Dermis microvascular lymphatic vessel endothelial cell (primary cell): Measurements from ENCODE around the gene ITFG1. TPM values are rescaled to one million over a fixed set of nuclear protein-coding genes. Genes with fewer than 3 reads are reported as not detected.
"Not testable (repeated sequence)": the region's sequence is repeated elsewhere in the genome, so short reads cannot be mapped to it uniquely, and the experiment has no call there.

Experiments used
- DNase-seq, 2 donors: peaks; one replicate each; pipeline versions ENCODE4 v3.0.0 to v3.0.0-alpha.2; 2010; ENCODE audit warnings: low read depth in 2 of 2
- total RNA-seq: library from RNA; depleted of rRNA; stranded (reverse); fragments of >200 nt; gene quantifications from 2 replicates; pipeline ENCODE4 v1.2.1, GENCODE V29; 2014

ITFG1 gene
- total RNA-seq, 1 donor from 2014 or later = 42.0 TPM

DNA sequence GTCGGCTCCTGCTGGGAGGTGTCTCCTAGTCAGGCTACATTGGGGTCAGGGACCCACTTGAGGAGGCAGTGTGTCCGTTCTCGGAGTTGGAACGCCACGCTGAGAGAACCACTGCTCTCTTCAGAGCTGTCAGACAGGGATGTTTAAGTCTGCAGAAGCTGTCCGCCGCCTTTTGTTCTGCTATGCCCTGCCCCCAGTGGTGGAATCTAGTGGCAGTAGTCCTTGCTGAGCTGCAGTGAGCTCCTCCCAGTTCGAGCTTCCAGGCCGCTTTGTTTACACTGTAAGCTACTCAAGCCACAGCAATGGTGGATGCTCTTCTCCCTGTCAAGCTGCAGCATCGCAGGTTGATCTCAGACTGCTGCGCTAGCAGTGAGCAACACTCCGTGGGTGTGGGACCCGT, 36.0 kb downstream of the ITFG1 start:
- DNase-seq = no peak

DNA sequence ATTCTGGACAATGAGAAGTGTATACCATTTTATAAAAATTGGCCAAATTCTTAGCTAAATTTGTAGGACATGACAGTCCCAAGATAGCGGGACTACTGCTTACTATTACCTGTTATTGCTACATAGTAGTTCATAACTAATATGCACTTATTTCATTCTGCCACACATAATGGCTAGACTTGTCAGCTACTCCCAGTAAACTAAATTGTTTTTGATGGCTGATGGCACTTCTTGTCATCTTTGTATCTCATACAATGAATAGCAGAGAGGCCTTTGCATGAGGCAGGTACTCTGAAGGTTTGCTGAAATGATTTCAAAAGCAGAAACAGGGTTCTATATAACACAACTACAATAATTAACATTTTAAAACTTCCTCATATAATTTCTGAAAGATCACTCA, 44.0 kb downstream of the ITFG1 start:
- DNase-seq = no peak

GRCh38 chr16:47413041-47413440, 47.8 kb downstream of the ITFG1 start:
- DNase-seq = no peak

DNA sequence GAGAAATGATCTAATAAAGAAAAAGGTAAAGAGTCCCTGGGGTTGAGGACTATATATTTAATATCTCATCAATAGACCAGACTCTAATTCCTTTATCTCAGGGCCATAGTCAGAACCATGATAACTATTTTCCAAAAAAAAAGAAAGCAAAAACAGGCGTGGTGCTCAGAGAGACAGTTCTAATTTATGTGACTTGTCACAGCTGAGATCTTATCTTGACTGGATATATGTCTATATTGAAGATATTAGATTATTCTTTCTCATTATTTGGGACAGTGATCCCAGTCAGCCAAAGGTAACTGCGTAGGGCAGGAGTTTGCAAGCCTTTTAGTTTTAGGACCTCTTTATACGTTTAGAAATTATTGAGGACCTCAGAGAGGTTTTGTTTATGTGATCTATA, 52.4 kb downstream of the ITFG1 start:
- DNase-seq = no peak

GRCh38 chr16:47395733-47396498, 64.9 kb downstream of the ITFG1 start:
- DNase-seq = no peak

- DNase-seq = no peak
Measured at GRCh38 chr16:47392081-47392480, 68.8 kb downstream of the ITFG1 start.

GRCh38 chr16:47388705-47389104, 72.2 kb downstream of the ITFG1 start:
- no peak for DNase-seq

DNA sequence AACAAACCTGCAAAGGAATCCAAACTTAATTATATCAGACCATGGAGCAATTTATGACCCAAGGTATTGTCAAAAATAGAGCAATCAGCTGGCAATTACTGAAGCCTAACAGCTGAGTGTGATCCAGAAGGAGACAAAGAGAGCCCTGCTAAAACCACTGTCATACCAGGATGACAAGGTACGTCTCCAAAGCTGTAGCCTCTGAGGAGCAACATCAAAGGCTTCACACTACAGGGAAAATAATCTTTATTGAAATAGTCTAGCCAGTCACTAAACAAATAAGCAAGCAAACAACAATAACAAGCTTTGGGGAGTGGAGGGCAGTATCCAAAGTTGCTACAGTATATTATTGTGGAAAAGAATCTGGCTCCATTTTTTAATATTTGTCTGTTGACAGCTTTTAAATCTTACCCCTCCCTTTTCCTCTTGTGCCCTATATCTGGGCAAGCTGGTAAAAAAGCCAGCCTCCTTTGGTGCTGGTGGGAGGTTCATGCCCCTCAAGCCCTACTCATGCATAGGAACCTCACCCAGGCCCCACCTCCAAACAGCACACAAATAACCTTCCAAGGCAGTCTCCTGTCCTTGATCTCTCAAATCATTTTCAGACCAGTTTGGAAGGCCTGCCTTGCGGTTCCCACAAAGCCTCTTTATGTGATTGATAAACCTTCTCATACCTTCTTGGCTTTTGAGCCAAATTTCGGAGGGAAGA, 73.7 kb downstream of the ITFG1 start:
- DNase-seq = no peak

DNA sequence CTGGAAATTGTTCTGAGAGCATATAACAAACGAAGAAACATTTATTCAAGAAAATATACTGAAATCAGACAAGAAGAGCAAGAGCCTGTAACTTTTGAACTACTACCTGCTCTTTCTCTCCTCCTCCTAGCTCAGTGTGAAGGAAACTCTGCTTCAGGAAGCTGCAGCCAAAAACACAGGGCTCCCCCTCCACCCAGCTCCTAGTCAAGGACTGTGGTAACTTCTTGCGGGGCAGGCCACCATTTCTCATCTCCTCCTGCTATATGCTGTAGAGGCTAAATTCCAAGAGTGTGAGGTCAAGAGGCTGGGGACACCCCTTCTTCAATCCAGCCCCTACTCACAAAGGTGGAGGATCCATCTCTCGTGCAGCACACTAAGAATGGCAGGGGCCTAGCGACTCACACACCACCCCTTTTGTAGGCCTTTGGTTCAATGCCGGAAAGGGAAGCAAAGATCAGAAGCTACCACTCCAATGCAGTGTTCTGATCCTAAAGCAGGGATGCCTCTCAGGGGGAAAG, 74.6 kb downstream of the ITFG1 start:
- DNase-seq = no peak

GRCh38 chr16:47382362-47382761, 78.5 kb downstream of the ITFG1 start:
- no peak for DNase-seq

DNA sequence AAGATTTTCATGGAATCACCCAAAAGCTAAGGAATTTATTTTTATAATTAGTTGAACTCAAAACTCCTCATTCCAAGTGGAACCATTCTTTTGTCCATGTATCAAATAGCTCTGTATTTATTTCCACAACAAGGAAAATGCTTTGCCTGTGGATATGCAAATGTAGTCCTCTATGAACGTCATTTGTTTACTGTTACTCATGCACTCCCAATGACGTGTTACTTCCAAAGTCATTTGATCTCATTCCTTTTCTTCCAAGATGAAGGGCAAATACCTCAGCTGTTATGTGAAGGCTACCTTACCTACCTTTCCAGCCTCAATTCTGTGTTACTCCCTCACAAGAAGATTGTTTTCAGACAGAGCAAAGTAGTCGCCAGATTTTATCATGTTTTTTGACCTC, 83.7 kb downstream of the ITFG1 start:
- no peak for DNase-seq

DNA sequence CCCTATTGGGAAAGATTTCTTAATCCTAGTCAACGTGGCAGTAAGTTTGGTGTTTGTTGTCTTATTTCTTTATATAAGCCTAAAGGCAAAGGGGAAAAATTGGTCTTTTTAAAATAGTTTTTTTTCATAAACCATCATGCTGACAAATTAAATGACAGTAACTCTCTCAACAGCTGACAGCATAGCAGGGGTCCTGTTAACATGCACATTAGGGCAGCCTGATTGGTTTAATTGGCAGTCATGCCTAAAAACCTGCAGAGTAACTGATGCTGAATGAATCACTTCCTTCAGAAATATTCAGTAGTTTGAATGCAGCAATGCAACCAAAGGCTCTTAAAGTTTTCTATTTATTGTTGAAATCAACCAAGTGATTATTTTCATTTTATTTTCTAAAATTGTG, 85.4 kb downstream of the ITFG1 start:
- DNase-seq = no peak

GRCh38 chr16:47374629-47375028, 86.2 kb downstream of the ITFG1 start:
- peak in 1 of 2 donors; percentile 64 for DNase-seq

- DNase-seq = no peak
Measured at GRCh38 chr16:47371271-47372014, 89.4 kb downstream of the ITFG1 start.

DNA sequence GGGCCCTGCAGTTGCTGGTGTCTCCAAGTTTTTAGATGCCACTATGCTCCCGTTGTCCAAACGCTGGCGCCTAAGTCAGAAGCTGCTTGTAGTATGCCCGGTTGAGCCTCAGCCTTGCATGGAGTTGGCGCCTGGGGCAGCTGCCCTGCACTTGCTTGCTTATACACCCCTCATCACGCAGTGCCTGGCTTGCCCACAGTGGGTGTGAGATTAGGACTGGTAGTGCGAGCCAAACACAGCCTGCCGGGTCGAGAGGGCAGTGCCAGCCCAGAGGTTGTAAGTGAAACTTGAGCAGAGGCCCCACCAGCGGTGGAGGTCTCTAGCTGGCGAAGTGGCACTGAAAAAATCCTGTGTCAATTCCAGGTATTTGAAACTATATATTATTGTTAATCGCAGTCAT, 90.3 kb downstream of the ITFG1 start:
- no peak for DNase-seq

DNA sequence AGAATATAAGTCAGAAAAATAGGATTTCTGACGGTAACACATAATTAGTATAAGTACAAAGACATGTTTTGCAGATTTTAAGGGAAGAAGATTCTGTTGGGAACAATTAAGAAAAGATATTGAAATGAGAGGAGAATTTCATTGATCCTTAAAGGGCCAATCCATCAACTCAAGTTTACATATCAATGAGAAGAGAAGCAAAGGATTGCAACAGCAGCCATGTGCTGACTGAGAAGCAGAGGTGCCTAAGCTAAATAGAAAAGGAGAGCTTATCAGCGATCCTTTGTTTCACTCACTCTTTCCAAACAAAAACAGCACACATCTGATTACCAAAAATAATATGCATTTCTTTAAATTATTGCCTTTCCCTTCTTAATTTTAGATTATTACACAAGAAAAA, 94.6 kb downstream of the ITFG1 start:
- DNase-seq = no peak

- peak in 1 of 2 donors; percentile 24 for DNase-seq
Measured at GRCh38 chr16:47363761-47364160, 97.1 kb downstream of the ITFG1 start.

DNA sequence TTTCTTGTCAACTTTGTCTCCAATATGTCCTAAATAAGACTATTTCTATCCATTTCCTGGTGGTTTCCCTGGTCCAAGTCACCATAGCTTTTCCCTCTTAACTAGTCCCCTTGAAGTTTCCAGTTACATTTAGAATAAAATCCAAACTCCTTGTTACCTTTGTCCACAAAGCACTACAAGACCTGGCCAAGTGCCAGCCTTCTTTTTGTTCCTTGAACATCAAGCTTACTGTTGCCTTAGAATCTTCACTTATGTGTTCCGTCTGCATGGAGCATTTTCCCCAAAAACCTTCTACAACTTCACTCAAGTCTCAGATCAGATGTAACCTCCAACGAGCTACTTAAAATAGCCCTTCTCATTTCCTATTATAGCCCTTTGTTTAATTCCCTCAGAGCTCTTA, 101.4 kb downstream of the ITFG1 start:
- no peak for DNase-seq

- peak in 1 of 2 donors; percentile 3 for DNase-seq
Measured at GRCh38 chr16:47358816-47359215, 102.0 kb downstream of the ITFG1 start.

DNA sequence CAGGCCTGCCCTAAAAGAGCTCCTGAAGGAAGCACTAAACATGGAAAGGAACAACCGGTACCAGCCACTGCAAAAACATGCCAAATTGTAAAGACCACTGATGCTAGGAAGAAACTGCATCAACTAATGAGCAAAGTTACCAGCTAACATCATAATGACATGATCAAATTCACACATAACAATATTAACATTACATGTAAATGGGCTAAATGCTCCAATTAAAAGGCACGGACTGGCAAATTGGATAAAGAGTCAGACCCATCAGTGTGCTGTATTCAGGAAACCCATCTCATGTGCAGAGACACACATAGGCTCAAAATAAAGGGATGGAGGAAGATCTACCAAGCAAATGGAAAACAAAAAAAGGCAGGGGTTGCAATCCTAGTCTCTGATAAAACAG, 111.8 kb downstream of the ITFG1 start:
- not testable (repeated sequence) for DNase-seq

DNA sequence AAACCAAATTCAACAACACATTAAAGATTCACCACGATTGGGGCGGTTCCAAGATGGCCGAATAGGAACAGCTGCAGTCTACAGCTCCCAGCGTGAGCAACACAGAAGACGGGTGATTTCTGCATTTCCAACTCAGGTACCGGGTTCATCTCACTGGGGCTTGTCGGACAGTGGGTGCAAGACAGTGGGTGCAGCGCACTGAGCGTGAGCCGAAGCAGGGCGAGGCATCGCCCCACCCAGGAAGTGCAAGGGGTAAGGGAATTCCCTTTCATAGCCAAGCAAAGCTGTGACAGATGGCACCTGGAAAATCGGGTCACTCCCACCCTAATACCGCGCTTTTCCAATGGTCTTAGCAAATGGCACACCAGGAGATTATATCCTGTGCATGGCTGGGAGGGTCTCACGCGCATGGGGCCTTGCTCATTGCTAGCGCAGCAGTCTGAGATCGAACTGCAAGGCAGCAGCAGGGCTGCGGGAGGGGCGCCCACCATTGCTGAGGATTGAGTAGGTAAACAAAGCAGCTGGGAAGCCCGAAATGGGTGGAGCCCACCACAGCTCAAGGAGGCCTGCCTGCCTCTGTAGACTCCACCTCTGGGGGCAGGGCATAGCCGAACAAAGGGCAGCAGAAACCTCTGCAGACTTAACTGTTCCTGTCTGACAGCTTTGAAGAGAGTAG, 113.7 kb downstream of the ITFG1 start:
- DNase-seq = not testable (repeated sequence)

GRCh38 chr16:47342055-47342454, 118.8 kb downstream of the ITFG1 start:
- DNase-seq = no peak
